GM21825 (cell line): Measurements from ENCODE around the gene SMC3.
"Not testable (repeated sequence)": the region's sequence is repeated elsewhere in the genome, so short reads cannot be mapped to it uniquely, and the experiment has no call there.

Experiments
- ATAC-seq: cut with Tn5 transposase; IDR thresholded peaks from one replicate; pipeline ENCODE4 v1.9.1; 2021; ENCODE audit warnings: mild to moderate bottlenecking, moderate library complexity; ENCODE audit not compliant: unreplicated experiment

Gene SMC3

GRCh38 chr10:110619514-110620397, 52.3 kb downstream of the SMC3 start:
- no peak for ATAC-seq

- ATAC-seq, result no peak
Observed at GRCh38 chr10:110620398-110620719, 52.9 kb downstream of the SMC3 start.

DNA sequence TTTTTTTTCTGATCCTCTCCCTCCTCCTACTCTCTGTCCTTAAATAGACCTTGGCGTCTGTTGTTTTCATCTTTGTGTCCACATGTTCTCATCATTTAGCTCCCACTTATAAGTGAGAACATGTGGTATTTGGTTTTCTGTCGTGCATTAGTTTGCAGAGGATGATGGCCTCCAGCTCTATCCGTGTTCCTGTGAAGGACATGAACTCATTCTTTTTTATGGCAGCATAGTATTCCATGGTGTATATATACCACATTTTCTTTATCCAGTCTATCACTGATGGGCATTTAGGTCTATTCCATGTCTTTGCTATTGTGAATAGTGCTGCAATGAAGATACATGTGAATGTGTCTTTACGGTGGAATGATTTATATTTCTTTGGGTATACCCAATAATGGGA, 55.8 kb downstream of the SMC3 start:
- not testable (repeated sequence) for ATAC-seq

DNA sequence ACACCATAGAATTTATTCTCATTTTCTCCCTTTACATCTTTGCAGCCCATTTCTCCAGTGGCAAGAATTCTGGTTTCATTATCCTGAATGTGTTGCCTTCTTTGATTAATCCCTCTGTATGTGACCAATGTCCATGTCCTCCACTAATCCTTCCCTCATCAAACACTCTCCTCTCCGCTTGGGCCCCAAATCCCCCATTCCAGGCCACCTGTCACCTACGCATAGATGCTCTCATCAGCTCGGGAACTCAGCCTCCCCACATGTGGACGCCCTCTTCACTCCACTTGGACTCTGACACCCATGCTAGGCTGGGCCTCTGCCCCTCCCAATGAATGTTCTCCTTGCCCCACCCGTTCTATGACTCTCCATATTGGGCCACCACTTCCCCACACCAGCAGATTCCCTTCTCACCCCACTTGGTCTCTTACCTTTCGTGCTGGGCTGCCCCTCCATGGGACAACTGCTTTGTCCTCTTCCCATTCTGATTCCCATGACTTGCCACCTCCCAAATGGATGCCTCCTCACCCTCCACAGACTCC, 57.9 kb downstream of the SMC3 start:
- ATAC-seq, result no peak

DNA sequence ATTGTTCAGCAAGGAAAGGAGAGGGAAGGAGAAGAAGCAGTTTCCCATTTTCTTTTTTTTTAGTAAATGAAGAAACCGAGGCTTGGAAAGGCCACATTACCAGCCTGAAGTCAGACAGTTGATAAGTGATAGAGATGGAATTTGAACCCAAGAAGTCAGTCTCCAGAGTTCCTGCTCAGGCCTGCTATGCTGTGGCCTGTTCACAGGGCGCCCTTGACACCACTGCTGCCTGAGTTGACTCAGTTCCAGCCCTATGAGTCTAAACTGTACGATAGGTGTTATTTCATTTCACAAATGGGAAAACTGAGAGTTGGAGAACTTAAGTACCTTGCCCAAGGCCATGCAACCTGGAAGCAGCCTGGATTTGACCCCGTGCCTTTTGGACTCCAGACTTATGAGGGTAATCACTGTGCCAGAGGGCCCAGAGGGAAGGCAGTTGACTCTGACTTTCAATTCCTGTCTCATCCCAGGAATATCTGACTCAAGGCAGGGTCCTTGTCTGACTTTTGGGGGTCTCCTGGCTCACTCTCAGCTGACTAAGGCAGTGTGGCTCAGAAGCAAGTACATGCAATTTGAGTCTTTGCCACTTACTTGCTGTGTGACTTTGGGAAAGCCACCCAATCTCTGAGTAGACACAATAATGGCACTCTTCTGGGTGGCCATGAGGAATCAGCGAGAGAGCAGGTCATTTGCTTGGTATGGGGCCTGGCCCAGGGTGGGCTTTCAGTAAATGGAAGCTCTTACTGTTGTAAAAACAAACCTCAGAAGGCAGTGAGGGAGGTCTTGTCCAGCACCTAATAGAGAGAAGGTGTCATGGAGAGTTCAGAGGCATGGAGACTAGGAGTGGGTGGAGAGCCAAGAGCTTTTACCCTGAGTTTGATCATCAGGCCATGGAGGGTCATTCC, 58.7 kb downstream of the SMC3 start:
- no peak for ATAC-seq

DNA sequence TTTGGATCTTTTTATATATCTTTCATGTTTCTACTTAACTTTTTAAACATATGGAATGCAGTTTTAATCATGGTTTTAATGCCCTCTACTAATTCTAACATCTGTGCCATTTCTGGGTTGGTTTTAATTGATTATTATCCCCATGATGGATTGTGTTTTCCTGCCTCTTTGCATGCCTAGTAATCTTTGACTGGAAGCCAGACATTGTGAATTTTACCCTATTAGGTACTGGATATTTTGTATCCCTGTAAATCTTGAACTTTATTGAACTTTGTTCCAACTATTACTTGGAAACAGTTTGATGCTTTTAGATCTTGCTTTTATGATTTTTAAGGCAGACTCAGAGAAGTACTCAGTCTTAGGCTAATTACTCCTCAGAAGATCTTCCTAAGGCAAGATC, 60.7 kb downstream of the SMC3 start:
- no peak for ATAC-seq

- no peak for ATAC-seq
Observed at GRCh38 chr10:110629680-110630191, 62.2 kb downstream of the SMC3 start.

DNA sequence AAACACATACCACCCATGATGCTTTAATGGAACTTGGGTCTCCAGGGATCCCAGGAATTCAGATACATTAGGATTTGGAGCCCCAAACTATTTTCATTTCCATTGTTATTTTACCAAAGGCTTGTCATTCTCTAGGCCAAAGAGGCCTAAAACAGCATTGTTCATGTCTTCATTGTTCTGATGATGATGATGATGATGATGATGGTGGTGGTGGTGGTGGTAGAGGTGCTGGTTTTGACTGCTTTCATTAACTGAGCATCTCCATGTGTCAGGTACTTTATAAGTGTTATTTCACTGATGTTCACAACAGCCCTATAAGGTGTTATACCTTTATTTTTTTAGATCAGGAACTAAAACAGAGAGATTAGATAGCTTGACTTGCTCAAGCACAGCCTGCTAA, 64.4 kb downstream of the SMC3 start:
- no peak for ATAC-seq

GRCh38 chr10:110632591-110633215, 65.2 kb downstream of the SMC3 start:
- ATAC-seq, result no peak

DNA sequence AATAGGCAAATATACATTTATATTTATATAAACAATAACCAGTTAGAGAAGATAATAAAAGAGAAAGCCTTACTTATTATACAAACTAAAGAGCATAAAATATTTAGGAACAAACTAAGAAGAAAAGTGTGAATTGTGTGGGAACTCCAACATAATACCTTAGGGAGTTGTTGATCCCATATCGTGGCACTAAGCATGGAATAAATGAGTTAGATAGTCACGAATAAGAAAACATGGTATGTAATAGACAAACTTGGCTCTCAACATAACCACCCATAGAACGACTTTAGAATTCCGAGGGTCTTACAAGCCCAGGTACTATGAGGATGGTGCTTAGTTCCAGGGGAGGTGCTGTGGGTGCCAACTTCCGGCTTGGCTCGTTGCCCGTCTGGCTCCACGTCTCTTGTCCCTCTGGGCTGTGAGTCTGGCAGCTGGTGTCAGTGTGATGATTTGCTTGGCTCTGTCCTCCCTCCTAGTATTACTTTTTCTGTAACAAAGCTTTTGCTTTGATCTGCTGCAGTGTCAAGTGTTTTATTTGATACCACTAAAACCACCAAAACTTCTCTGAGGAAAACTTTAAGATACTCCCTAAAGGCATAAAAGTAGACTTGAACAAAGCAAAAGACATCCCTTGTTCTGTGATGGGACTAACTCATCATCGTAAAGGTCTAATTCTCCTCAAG, 67.2 kb downstream of the SMC3 start:
- no peak for ATAC-seq

DNA sequence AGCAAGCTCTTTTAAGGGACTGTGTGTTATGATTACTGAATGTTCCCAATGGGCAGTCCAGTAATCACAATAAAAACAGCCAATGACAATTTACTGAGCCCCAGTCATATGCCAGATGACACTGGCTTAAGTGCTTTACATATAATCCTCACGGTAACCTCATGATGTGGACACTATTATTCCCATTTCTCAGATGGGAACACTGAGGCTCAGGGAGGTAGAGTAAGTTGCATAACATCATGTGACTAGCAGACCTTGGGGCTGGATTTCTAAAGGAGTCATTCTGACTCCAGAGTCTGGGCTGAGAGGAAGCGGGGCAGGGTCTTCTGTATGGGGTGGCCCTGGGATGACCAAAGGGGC, 69.1 kb downstream of the SMC3 start:
- no peak for ATAC-seq

DNA sequence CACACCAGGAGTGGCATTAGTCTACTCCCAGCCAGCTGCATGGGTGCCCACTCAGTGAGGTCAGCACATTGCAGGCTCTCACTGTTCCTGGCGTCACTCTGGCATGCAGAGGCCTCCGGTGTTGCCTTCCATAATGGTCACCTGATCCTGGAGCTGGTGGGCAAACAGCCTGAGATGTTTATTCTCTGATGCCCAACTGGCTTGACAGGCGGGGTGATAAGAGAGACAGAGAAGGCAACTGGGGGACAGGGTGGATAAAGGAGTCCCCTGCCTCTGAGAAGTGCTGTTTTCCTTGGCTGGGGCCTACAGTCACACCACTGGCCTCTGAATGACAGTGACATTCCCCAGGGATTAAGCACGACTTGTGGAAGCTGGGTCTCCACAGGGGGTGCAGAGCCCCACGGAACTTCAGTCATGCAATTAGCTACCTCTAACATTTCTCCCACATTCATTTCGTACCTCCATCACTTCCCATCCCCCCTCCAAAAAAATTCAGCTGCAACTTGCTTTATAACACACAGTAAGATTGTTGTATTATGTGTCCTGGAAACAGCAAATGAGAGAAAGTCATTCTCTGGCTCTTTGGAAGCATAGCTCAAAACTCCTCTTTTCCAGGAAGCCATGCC, 69.5 kb downstream of the SMC3 start:
- no peak for ATAC-seq

- no peak for ATAC-seq
Observed at GRCh38 chr10:110637558-110638053, 70.1 kb downstream of the SMC3 start.

DNA sequence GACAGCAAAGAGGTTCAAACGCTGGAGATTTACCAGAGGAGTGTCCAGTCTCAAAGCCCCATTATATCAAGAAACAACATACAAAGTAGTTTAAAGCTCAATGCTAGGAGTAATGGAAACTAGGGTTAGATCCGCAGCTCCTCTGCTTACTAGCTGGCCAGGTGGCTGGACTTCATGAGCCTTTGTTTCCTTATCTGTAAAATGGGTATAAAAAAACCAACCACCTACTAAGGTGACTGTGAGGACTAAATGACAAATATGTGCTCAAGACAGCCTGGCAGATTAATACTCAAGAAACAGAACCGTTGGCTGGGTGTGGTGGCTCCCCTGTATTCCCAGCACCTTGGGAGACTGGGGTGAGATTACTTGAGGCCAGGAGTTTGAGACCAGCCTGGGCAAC, 70.8 kb downstream of the SMC3 start:
- ATAC-seq, result no peak

- ATAC-seq, result not testable (repeated sequence)
Observed at GRCh38 chr10:110639046-110639445, 71.6 kb downstream of the SMC3 start.

- ATAC-seq, result not testable (repeated sequence)
Observed at GRCh38 chr10:110639858-110640257, 72.4 kb downstream of the SMC3 start.

DNA sequence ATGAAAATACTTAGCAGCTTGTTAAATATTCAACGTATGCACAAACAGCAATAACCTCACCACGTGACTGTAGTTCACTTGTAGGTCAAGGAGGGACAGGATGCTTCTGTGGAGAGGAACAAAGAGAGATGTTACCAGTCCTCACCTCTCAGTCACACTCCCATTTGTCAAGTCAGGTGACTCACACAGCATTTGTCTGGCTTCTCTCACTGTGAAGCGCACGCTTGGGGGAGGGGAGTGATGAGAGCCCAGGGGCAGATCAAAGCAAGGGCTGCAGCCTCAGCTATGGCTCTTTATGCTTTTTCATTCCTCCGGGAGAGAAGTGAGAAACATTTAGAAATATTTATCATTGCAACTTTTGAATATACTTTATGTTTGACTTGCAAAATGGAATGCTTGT, 73.8 kb downstream of the SMC3 start:
- no peak for ATAC-seq

- ATAC-seq, result no peak
Observed at GRCh38 chr10:110642204-110643034, 74.9 kb downstream of the SMC3 start.

GRCh38 chr10:110643035-110643652, 75.6 kb downstream of the SMC3 start:
- ATAC-seq, result no peak
